ENCODE measurements around the gene PTPN13.

Gene PTPN13

GRCh38 chr4:86825511-86825910 is 231.4 kb downstream of the PTPN13 start:
- no peak for TF ChIP-seq CTCF (IDR thresholded peaks at IDR 0.05; ENCODE audit: low read depth, low read length, missing control alignments)
- DNase-seq (ENCODE audit: extremely low read depth, low read depth): no peak
- no peak overlapping the region for H3K4me3 ChIP-seq (replicated peaks; ENCODE audit: low read depth, low read length)

GRCh38 chr4:86831262-86832130 is 237.4 kb downstream of the PTPN13 start:
- no peak for TF ChIP-seq CTCF (IDR thresholded peaks at IDR 0.05; ENCODE audit: low read depth, low read length, missing control alignments)
- no peak overlapping the region for H3K4me3 ChIP-seq (replicated peaks; ENCODE audit: low read depth, low read length)
- DNase-seq (ENCODE audit: extremely low read depth, low read depth): peak; percentile 91

DNA sequence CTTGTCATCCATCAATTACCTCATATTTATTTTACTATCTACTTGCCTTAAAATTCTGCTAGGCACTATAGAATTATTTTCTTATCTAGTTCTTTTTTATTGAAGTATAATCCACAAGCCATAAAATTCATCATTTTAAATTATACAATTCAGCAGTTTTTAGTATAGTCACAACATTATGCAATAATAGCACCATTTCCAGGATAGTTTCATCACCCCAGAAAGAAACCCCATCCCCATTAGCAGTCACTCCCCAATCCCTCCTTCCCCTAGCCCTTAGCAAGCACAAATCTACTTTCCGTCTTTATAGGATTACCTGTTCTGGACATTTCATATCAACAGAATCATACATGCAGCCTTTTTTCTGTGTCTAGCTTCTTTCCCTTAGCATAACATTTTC is 239.5 kb downstream of the PTPN13 start:
- TF ChIP-seq CTCF (IDR thresholded peaks at IDR 0.05; ENCODE audit: low read depth, low read length, missing control alignments): no peak
- no peak for DNase-seq (ENCODE audit: extremely low read depth, low read depth)
- H3K4me3 ChIP-seq (replicated peaks; ENCODE audit: low read depth, low read length): no peak overlapping the region

DNA sequence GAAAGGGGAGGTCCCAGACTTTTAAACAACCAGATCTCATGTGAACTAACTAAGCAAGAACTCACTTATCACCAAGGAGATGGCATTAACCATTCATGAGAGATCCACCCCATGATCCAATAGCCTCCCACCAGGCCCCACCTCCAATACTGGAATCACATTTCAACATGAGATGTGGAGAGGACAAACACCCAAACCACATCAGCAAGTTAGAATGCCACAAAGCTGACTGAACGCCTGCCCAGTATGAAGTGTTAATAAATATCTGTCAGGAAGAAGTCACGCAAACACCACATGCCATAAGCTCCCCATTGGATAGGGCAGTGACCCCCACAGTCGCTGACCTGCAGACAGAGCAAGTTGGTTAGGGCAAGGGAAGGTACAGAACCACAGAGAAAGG is 240.8 kb downstream of the PTPN13 start:
- H3K4me3 ChIP-seq (replicated peaks; ENCODE audit: low read depth, low read length): no peak overlapping the region
- TF ChIP-seq CTCF (IDR thresholded peaks at IDR 0.05; ENCODE audit: low read depth, low read length, missing control alignments): no peak
- DNase-seq (ENCODE audit: extremely low read depth, low read depth): peak; percentile 96

DNA sequence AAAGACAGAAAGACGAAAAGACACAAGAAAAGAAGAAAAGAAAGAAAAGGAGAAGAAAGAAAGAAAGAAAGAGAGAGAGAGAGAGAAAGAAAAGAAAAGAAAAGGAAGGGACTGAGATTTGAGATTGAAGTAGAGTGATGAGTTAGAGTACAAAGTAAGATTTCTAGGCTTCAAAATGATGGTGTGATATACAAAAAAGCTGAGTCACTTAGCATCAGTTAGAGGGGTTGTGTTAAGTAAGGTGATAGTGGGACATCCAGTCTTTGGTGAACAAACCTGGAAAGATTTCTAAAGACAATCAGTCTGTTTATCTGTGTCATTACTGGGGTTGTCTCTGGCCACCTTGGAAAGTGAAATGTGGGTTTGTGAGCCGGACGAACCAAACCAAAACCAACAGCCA is 241.6 kb downstream of the PTPN13 start:
- no peak for TF ChIP-seq CTCF (IDR thresholded peaks at IDR 0.05; ENCODE audit: low read depth, low read length, missing control alignments)
- no peak for DNase-seq (ENCODE audit: extremely low read depth, low read depth)
- no peak overlapping the region for H3K4me3 ChIP-seq (replicated peaks; ENCODE audit: low read depth, low read length)

DNA sequence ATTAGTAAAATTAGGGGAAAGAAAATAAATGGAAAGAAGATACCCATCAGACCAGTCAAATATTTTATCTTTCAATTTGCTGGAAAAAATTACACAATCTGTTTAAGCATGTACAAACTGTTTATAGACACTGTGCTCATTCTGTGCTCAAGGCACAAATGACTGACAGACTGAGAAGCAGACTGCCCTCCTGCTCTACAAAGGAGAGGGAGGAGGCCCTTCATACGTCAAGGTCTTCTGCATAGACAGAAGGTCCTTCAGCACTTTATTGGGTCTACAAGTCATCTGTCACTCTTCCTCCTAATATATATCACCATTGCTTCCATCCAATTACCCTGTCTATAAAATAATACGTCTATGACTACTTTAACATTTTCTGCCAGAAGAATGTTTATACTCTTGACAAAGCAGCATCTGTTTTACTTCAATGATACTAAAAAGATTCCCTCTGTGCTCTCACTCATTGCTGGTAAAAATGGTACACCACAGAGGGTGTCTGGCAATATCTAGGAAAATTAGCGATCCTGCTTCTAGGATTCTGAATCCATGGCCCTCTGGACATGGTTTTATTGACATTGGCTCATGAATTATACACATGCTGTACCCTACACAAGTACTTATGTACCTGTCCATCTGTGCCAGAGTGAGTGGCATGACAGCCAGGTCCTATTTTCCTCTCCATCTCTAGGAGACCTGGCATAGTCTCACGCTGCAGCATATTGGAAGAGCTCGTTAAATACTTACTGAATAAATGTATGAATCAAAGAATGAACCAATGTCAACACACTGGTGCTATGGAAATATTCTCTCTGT is 243.8 kb downstream of the PTPN13 start:
- H3K4me3 ChIP-seq (replicated peaks; ENCODE audit: low read depth, low read length): no peak overlapping the region
- no peak for DNase-seq (ENCODE audit: extremely low read depth, low read depth)
- TF ChIP-seq CTCF (IDR thresholded peaks at IDR 0.05; ENCODE audit: low read depth, low read length, missing control alignments): no peak
